HepG2 (cell line): ENCODE measurements around the gene CCM2. TPM values are rescaled to one million over a fixed set of nuclear protein-coding genes. Genes with fewer than 3 reads are reported as not detected.
A peak's percentile ranks its signal among the peaks of the same experiment; 100 is the strongest.

ENCODE experiments used
- ARNT ChIP-seq: fragments of 450-650 bp; IDR thresholded peaks from 2 replicates; pipeline ENCODE4 v1.6.1; 2017
- E2F5 ChIP-seq: sonication (generic); formaldehyde crosslinking; conservative IDR thresholded peaks from 2 replicates; pipeline ENCODE4 v1.4.0; 2020; ENCODE audit warnings: missing genetic modification reagents
- KAT8 ChIP-seq: IDR thresholded peaks from 2 replicates; pipeline ENCODE4 v1.6.1; 2016; ENCODE audit warnings: missing genetic modification reagents, missing compliant biosample characterization
- KDM5B ChIP-seq: sonication (generic); formaldehyde crosslinking; IDR thresholded peaks from 2 replicates; pipeline ENCODE4 v1.4.0; 2020; ENCODE audit warnings: missing genetic modification reagents, mild to moderate bottlenecking, borderline replicate concordance
- KDM6A ChIP-seq: IDR thresholded peaks from 2 replicates; pipeline ENCODE4 v1.6.1; 2016; ENCODE audit warnings: low read depth
- LCORL ChIP-seq, 2 experiments: fragments of 450-650 bp in 1 of 2; sonication (generic) in 1 of 2; formaldehyde crosslinking in 1 of 2; IDR thresholded peaks; 2 replicates each; pipeline versions ENCODE4 v1.5.0 to v1.6.1; 2017 to 2020; ENCODE audit warnings: antibody characterized with exemption in 1 of 2, missing genetic modification reagents in 1 of 2
- PHF21A ChIP-seq: sonication (generic); formaldehyde crosslinking; IDR thresholded peaks from 2 replicates; pipeline ENCODE4 v1.5.0; 2020; ENCODE audit warnings: mild to moderate bottlenecking, missing genetic modification reagents
- POLR2A ChIP-seq, 2 experiments: IDR thresholded peaks; 2 replicates each; pipeline ENCODE4 v1.6.1; 2011; ENCODE audit warnings: low read depth in 2 of 2, low read length in 2 of 2, mild to moderate bottlenecking in 1 of 2, moderate library complexity in 1 of 2; ENCODE audit not compliant: insufficient read depth in 1 of 2
- POLR2G ChIP-seq: fragments of 200-400 bp; formaldehyde crosslinking; IDR thresholded peaks from 2 replicates; pipeline ENCODE4 v1.6.1; 2018; ENCODE audit warnings: mild to moderate bottlenecking, low read depth, low read length, moderate library complexity
- SALL1 ChIP-seq: sonication (generic); formaldehyde crosslinking; IDR thresholded peaks from 2 replicates; pipeline ENCODE4 v1.8.0; 2022; ENCODE audit warnings: mild to moderate bottlenecking, missing genetic modification reagents
- SP2 ChIP-seq: sonication (generic); formaldehyde crosslinking; IDR thresholded peaks from 2 replicates; pipeline ENCODE4 v1.5.1; 2020; ENCODE audit warnings: mild to moderate bottlenecking, missing genetic modification reagents
- TEAD3 ChIP-seq: optimal IDR thresholded peaks from 2 replicates; pipeline ENCODE3; 2016; ENCODE audit warnings: borderline replicate concordance
- TMF1 ChIP-seq: sonication (generic); formaldehyde crosslinking; IDR thresholded peaks from 2 replicates; pipeline ENCODE4 v1.8.1; 2022; ENCODE audit warnings: low read depth, missing genetic modification reagents
- UBTF ChIP-seq: sonication (generic); formaldehyde crosslinking; IDR thresholded peaks from 2 replicates; pipeline ENCODE4 v1.4.0; 2020; ENCODE audit warnings: mild to moderate bottlenecking, missing genetic modification reagents
- XRCC5 ChIP-seq: fragments of 200-400 bp; formaldehyde crosslinking; optimal IDR thresholded peaks from 2 replicates; pipeline ENCODE3; 2017; ENCODE audit warnings: mild to moderate bottlenecking, low read length
- ZBTB25 ChIP-seq: IDR thresholded peaks from 2 replicates; pipeline ENCODE4 v1.6.1; 2018; ENCODE audit warnings: missing genetic modification reagents
- ZFY ChIP-seq: sonication (generic); formaldehyde crosslinking; IDR thresholded peaks from 2 replicates; pipeline ENCODE4 v1.4.0; 2020; ENCODE audit warnings: missing genetic modification reagents
- ZSCAN9 ChIP-seq: IDR thresholded peaks from 2 replicates; pipeline ENCODE4 v1.6.1; 2016; ENCODE audit warnings: borderline replicate concordance
- polyA plus RNA-seq, 8 experiments: library from polyadenylated mRNA; depleted of rRNA in 3 of 8; stranded (reverse) in 7 of 8; unstranded in 1 of 8; fragments of >200 nt; fragmentation: Illumina TruSeq in 4 of 8; extraction: Trizol in 4 of 8; gene quantifications; 2 replicates each; pipeline versions ENCODE4 v1.2.1 to v1.2.3, GENCODE V29; 2011 to 2016; ENCODE audit warnings: low read depth in 4 of 8, missing spikeins in 1 of 8, mixed read lengths in 1 of 8; ENCODE audit not compliant: insufficient read depth in 1 of 8
- total RNA-seq, 5 experiments: library from RNA; depleted of rRNA; stranded (reverse); fragments of >200 nt; fragmentation: Illumina TruSeq; extraction: Trizol; gene quantifications; 2 replicates each; pipeline ENCODE4 v1.2.3, GENCODE V29; 2016; ENCODE audit warnings: low read depth in 1 of 5
- TF ChIP-seq, protein P1 (sequence below): sonication (generic); formaldehyde crosslinking; IDR thresholded peaks from 2 replicates; pipeline ENCODE4 v1.5.0; 2020; ENCODE audit warnings: mild to moderate bottlenecking, missing genetic modification reagents
- TF ChIP-seq, protein P2 (sequence below): sonication (generic); formaldehyde crosslinking; IDR thresholded peaks from 2 replicates; pipeline ENCODE4 v1.8.0; 2022; ENCODE audit warnings: low read depth, missing genetic modification reagents

CCM2 gene
- total and polyA plus RNA-seq, 2 of the 13 experiments (the other 11 are each of a cell fraction or from before 2014, with no cell fraction given) = 13.7 to 15.8 TPM

DNA sequence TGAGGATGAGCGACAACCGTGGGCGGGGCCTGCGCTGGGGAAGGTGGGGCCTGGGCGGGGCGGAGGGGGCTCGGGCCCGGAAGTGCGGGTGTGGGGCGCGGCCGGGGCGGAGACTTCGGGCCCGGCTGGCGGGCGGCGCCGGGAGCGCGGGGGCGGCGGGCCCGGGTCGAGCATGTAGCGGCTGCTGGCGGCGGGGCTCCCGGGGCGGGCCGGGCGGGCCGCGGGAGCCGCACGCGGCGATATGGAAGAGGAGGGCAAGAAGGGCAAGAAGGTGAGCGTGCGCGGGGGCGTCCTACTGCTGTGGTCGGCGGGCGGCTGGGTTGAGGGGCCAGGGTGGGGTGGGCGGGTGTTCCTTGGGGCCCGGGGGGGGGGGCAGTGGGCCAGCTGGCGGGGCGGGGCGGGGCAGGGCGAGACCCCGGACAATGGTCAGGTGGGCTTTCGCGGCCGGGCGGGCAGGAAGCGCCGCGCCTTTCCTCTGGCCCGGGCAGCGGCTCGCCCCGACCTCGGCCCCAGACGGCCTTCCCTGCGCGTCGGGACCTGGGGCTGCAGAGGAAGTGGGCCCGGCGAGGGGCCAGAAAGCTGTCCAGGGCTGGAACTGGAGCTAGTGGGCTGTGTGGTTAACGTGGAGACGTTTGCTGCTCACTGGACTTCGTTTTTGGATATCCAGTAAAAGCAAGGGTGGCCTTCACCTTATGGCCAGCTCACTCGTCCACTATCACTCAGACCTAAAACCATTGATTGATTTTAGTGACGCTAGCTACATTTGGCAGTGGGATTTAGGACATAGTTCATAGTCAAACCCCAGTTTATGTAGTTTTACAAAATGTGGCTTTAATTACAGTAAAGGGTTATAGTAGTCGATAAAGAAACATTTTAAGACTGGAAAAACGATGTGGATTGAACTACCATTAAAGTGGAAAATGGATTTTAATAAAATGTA lies at the start of gene CCM2 (continued):
- no peak for TF ChIP-seq PHF21A (CRISPR knock-in tag)
- TF ChIP-seq, protein P1, sequence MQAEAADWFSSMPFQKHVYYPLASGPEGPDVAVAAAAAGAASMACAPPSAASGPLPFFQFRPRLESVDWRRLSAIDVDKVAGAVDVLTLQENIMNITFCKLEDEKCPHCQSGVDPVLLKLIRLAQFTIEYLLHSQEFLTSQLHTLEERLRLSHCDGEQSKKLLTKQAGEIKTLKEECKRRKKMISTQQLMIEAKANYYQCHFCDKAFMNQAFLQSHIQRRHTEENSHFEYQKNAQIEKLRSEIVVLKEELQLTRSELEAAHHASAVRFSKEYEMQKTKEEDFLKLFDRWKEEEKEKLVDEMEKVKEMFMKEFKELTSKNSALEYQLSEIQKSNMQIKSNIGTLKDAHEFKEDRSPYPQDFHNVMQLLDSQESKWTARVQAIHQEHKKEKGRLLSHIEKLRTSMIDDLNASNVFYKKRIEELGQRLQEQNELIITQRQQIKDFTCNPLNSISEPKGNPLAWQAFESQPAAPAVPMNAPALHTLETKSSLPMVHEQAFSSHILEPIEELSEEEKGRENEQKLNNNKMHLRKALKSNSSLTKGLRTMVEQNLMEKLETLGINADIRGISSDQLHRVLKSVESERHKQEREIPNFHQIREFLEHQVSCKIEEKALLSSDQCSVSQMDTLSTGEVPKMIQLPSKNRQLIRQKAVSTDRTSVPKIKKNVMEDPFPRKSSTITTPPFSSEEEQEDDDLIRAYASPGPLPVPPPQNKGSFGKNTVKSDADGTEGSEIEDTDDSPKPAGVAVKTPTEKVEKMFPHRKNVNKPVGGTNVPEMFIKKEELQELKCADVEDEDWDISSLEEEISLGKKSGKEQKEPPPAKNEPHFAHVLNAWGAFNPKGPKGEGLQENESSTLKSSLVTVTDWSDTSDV (CRISPR knock-in tag) = no peak
- no peak for TF ChIP-seq ARNT
- 0 out of 2 replicates have a peak, but pooled peaks have one; percentile 39 for TF ChIP-seq POLR2G
- TF ChIP-seq TMF1 (CRISPR knock-in tag) = no peak
- TF ChIP-seq, protein P2, sequence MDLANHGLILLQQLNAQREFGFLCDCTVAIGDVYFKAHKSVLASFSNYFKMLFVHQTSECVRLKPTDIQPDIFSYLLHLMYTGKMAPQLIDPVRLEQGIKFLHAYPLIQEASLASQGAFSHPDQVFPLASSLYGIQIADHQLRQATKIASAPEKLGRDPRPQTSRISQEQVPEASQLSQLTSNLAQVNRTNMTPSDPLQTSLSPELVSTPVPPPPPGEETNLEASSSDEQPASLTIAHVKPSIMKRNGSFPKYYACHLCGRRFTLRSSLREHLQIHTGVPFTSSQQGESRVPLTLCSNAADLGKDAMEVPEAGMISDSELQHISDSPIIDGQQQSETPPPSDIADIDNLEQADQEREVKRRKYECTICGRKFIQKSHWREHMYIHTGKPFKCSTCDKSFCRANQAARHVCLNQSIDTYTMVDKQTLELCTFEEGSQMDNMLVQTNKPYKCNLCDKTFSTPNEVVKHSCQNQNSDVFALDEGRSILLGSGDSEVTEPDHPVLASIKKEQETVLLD (CRISPR knock-in tag) = peak; percentile 47; the same call in 1 of the 2 replicates
- TF ChIP-seq SALL1 (CRISPR knock-in tag) = peak; percentile 38; the same call in 1 of the 2 replicates
- TF ChIP-seq KDM6A (CRISPR knock-in tag) = no peak
- peak; percentile 56 for TF ChIP-seq ZFY (CRISPR knock-in tag)
- peak; percentile 22 for TF ChIP-seq TEAD3 (CRISPR knock-in tag)
- no peak for TF ChIP-seq E2F5 (CRISPR knock-in tag)
- TF ChIP-seq XRCC5 = peak; percentile 46
- no peak for TF ChIP-seq LCORL (IDR thresholded peaks at IDR 0.05)
- peak; percentile 59; the same call in 1 of the 2 replicates for TF ChIP-seq LCORL (CRISPR knock-in tag; IDR thresholded peaks at IDR 0.05)
- 0 out of 4 replicates have a peak, but pooled peaks of 1 of the 2 experiments have one; percentile 41 for TF ChIP-seq POLR2A (IDR thresholded peaks at IDR 0.05; ENCODE audit: insufficient read depth in 1 of 2, low read depth in 2 of 2, low read length in 2 of 2)
- TF ChIP-seq ZBTB25 (CRISPR knock-in tag) = peak; percentile 37; the same call in 1 of the 2 replicates
- TF ChIP-seq UBTF = peak; percentile 42
- 0 out of 2 replicates have a peak, but pooled peaks have one; percentile 15 for TF ChIP-seq KAT8 (CRISPR knock-in tag)
- peak; percentile 44; the same call in 1 of the 2 replicates for TF ChIP-seq KDM5B (CRISPR knock-in tag)
- TF ChIP-seq ZSCAN9 = no peak
- TF ChIP-seq SP2 (CRISPR knock-in tag) = no peak
